GM12872 (cell line): ENCODE data around the gene USP47.

ENCODE experiments used
- CTCF ChIP-seq: IDR thresholded peaks from 3 replicates; pipeline ENCODE4 v1.5.1; 2011; ENCODE audit warnings: low read depth, mild to moderate bottlenecking, low read length, moderate library complexity; ENCODE audit not compliant: insufficient read depth

USP47 gene

GRCh38 chr11:11876458-11876857, 34.7 kb downstream of the USP47 start:
- TF ChIP-seq CTCF, result no peak; the same call in 2 of the 3 replicates

- TF ChIP-seq CTCF, result no peak
These were observed 38.4 kb downstream of the USP47 start for GRCh38 chr11:11880179-11880578.

- no peak for TF ChIP-seq CTCF
These were observed 40.8 kb downstream of the USP47 start for GRCh38 chr11:11882539-11882938.

- no peak for TF ChIP-seq CTCF
These were observed 42.6 kb downstream of the USP47 start for GRCh38 chr11:11884351-11884750.

- TF ChIP-seq CTCF, result no peak
These were observed 43.2 kb downstream of the USP47 start for GRCh38 chr11:11884774-11885481.

GRCh38 chr11:11894486-11894885, 52.7 kb downstream of the USP47 start:
- TF ChIP-seq CTCF, result no peak

- TF ChIP-seq CTCF, result no peak
These were observed 53.9 kb downstream of the USP47 start for GRCh38 chr11:11895672-11896071.

- no peak for TF ChIP-seq CTCF
These were observed 56.9 kb downstream of the USP47 start for GRCh38 chr11:11898648-11899047.
